ENCODE results near the gene ALG1L2. TPM values are rescaled to one million over a fixed set of nuclear protein-coding genes. Genes with fewer than 3 reads are reported as not detected.
"Not testable (repeated sequence)": the region's sequence is repeated elsewhere in the genome, so short reads cannot be mapped to it uniquely, and the experiment has no call there.

ALG1L2 gene
- total RNA-seq, 1 experiment from 2014 or later = 2.6 TPM

- H2AFZ ChIP-seq; H3K79me2 ChIP-seq (ENCODE audit: low read depth); H3K4me3 ChIP-seq; H3K27me3 ChIP-seq (ENCODE audit: insufficient read depth, low read depth); intact Hi-C loops (cut with micrococcal nuclease; ENCODE audit: unreplicated experiment); BruUV-seq (replicated peaks); H3K9me2 ChIP-seq (ENCODE audit: insufficient read depth); H3F3A ChIP-seq (ENCODE audit: insufficient read depth, low read depth); POLR2A ChIA-PET (ENCODE audit: unreplicated experiment); CTCF ChIA-PET; H3K9me3 ChIP-seq (ENCODE audit: insufficient read depth, low read depth); H3K36me3 ChIP-seq (ENCODE audit: low read depth); H4K20me1 ChIP-seq (ENCODE audit: insufficient read depth): not testable (repeated sequence)
- peak; percentile 45 to 65 for DNase-seq
- 0 out of 2 replicates have a peak overlapping the region, but pooled peaks have one; percentile 41 for H3K27ac ChIP-seq
- peaks cover 11% of the 10 kb centered on the region; the same call in 1 of the 2 replicates for H3K4me1 ChIP-seq (replicated peaks; ENCODE audit: insufficient read depth)
- H3K4me2 ChIP-seq = peak overlapping the region; percentile 18; the same call in 1 of the 2 replicates
These were observed 22.9 kb upstream of the ALG1L2 start for GRCh38 chr3:130058716-130059115.

GRCh38 chr3:130059162-130059561 is 22.5 kb upstream of the ALG1L2 start:
- not testable (repeated sequence) for BruUV-seq (replicated peaks)

GRCh38 chr3:130073582-130073981 is 8.0 kb upstream of the ALG1L2 start:
- H3K36me3 ChIP-seq (ENCODE audit: low read depth) = no peaks in the 10 kb centered on the region
- TF ChIP-seq CTCF (conservative IDR thresholded peaks at IDR 0.05) = no peak
- no peak for TF ChIP-seq EZH2 (IDR thresholded peaks at IDR 0.05; ENCODE audit: low read depth)
- H3K27me3 ChIP-seq (ENCODE audit: insufficient read depth, low read depth) = no peaks in the 10 kb centered on the region
- no peaks in the 10 kb centered on the region for H3F3A ChIP-seq (ENCODE audit: insufficient read depth, low read depth)
- no peaks in the 10 kb centered on the region for H3K9me3 ChIP-seq (ENCODE audit: insufficient read depth, low read depth)
- H3K4me3 ChIP-seq = no peak overlapping the region
- ChIA-PET CTCF (no interaction called here), POLR2A (ENCODE audit: unreplicated experiment) (no interaction called here)
- H3K9me2 ChIP-seq (ENCODE audit: insufficient read depth) = no peaks in the 10 kb centered on the region
- no peaks in the 10 kb centered on the region for H3K79me2 ChIP-seq (ENCODE audit: low read depth)
- intact Hi-C loops (cut with micrococcal nuclease; ENCODE audit: unreplicated experiment) = no loop called here
- no peak overlapping the region for H3K4me2 ChIP-seq
- no TSS peak for BruUV-seq (replicated peaks)
- no peaks in the 10 kb centered on the region for H3K4me1 ChIP-seq (replicated peaks; ENCODE audit: insufficient read depth)
- DNase-seq = no peak
- no peak overlapping the region for H2AFZ ChIP-seq
- no peaks in the 10 kb centered on the region for H4K20me1 ChIP-seq (ENCODE audit: insufficient read depth)
- H3K27ac ChIP-seq = no peak overlapping the region

More at GRCh38 chr3:130059162-130059561, 22.5 kb upstream of the ALG1L2 start:
- intact Hi-C loops (cut with micrococcal nuclease; ENCODE audit: unreplicated experiment); H3F3A ChIP-seq (ENCODE audit: insufficient read depth, low read depth); H3K9me2 ChIP-seq (ENCODE audit: insufficient read depth); DNase-seq; H3K79me2 ChIP-seq (ENCODE audit: low read depth); H3K36me3 ChIP-seq (ENCODE audit: low read depth); CTCF ChIA-PET; H3K4me3 ChIP-seq; H3K9me3 ChIP-seq (ENCODE audit: insufficient read depth, low read depth); H4K20me1 ChIP-seq (ENCODE audit: insufficient read depth); H2AFZ ChIP-seq; H3K27me3 ChIP-seq (ENCODE audit: insufficient read depth, low read depth); POLR2A ChIA-PET (ENCODE audit: unreplicated experiment): not testable (repeated sequence)
- H3K27ac ChIP-seq = peak overlapping the region; percentile 41; the same call in 1 of the 2 replicates
- peak overlapping the region; percentile 18; the same call in 1 of the 2 replicates for H3K4me2 ChIP-seq
- H3K4me1 ChIP-seq (replicated peaks; ENCODE audit: insufficient read depth) = peaks cover 11% of the 10 kb centered on the region; the same call in 1 of the 2 replicates

GRCh38 chr3:130077636-130078035 is 4.0 kb upstream of the ALG1L2 start:
- no peaks in the 10 kb centered on the region for H4K20me1 ChIP-seq (ENCODE audit: insufficient read depth)
- H3K4me2 ChIP-seq = no peak overlapping the region
- H3K4me3 ChIP-seq = no peak overlapping the region
- H3K36me3 ChIP-seq (ENCODE audit: low read depth) = no peaks in the 10 kb centered on the region
- H3F3A ChIP-seq (ENCODE audit: insufficient read depth, low read depth) = no peaks in the 10 kb centered on the region
- no peaks in the 10 kb centered on the region for H3K9me2 ChIP-seq (ENCODE audit: insufficient read depth)
- no peak for DNase-seq
- H3K27me3 ChIP-seq (ENCODE audit: insufficient read depth, low read depth) = no peaks in the 10 kb centered on the region
- intact Hi-C loops (cut with micrococcal nuclease; ENCODE audit: unreplicated experiment) = no loop called here
- H3K27ac ChIP-seq = no peak overlapping the region
- ChIA-PET CTCF (no interaction called here), POLR2A (ENCODE audit: unreplicated experiment) (no interaction called here)
- no peaks in the 10 kb centered on the region for H3K4me1 ChIP-seq (replicated peaks; ENCODE audit: insufficient read depth)
- no peaks in the 10 kb centered on the region for H3K79me2 ChIP-seq (ENCODE audit: low read depth)
- BruUV-seq (replicated peaks) = no TSS peak
- TF ChIP-seq CTCF (conservative IDR thresholded peaks at IDR 0.05) = no peak
- TF ChIP-seq EZH2 (IDR thresholded peaks at IDR 0.05; ENCODE audit: low read depth) = no peak
- H2AFZ ChIP-seq = no peak overlapping the region
- H3K9me3 ChIP-seq (ENCODE audit: insufficient read depth, low read depth) = no peaks in the 10 kb centered on the region

- POLR2A ChIA-PET (ENCODE audit: unreplicated experiment) = interaction anchor here (0.6 kb wide), 1 partner anchor 48 kb away, joined by 7 read pairs; no protein-coding TSS in a partner anchor
- H3F3A ChIP-seq (ENCODE audit: insufficient read depth, low read depth); H2AFZ ChIP-seq; H3K4me2 ChIP-seq; H3K27ac ChIP-seq; H3K79me2 ChIP-seq (ENCODE audit: low read depth); intact Hi-C loops (cut with micrococcal nuclease; ENCODE audit: unreplicated experiment); BruUV-seq (replicated peaks); DNase-seq; H3K4me3 ChIP-seq; CTCF ChIA-PET; H4K20me1 ChIP-seq (ENCODE audit: insufficient read depth); H3K4me1 ChIP-seq (replicated peaks; ENCODE audit: insufficient read depth); H3K9me2 ChIP-seq (ENCODE audit: insufficient read depth); H3K27me3 ChIP-seq (ENCODE audit: insufficient read depth, low read depth); H3K36me3 ChIP-seq (ENCODE audit: low read depth); H3K9me3 ChIP-seq (ENCODE audit: insufficient read depth, low read depth): not testable (repeated sequence)
These were observed 1.9 kb downstream of the ALG1L2 start for GRCh38 chr3:130083363-130084090.

All from PC-9 (cell line).